WTC11 (cell line): Measurements from ENCODE around the gene RASL10A. TPM values are rescaled to one million over a fixed set of nuclear protein-coding genes. Genes with fewer than 3 reads are reported as not detected.

ENCODE experiments used
- ATAC-seq: fragments of 200-7000 bp; cut with Tn5 transposase; 2 replicates; pipeline ENCODE4 v1.10.0; 2021; ENCODE audit warnings: mild to moderate bottlenecking, moderate library complexity
- CTCF ChIA-PET: fragments of 300-600 bp; sonication (Branson Sonifier 250); formaldehyde crosslinking; loops from one replicate; lab custom pipeline; 2021; ENCODE audit warnings: antibody characterized with exemption; lab: Charles Lee
- POLR2A ChIA-PET: fragments of 350-600 bp; sonication (Branson Sonifier 250); formaldehyde crosslinking; loops from one replicate; lab custom pipeline; 2021; ENCODE audit warnings: antibody characterized with exemption; lab: Charles Lee
- DNase-seq: peaks from one replicate; pipeline ENCODE4 v3.0.0; 2021; ENCODE audit warnings: low spot score
- H3K27ac Mint-ChIP-seq: 2 replicates; pipeline ENCODE4 v1.8.0; 2021; ENCODE audit warnings: mixed read lengths
- H3K27me3 Mint-ChIP-seq: 2 replicates; pipeline ENCODE4 v1.8.0; 2021; ENCODE audit warnings: low read depth, mild to moderate bottlenecking, moderate library complexity, mixed read lengths
- H3K36me3 Mint-ChIP-seq: 2 replicates; pipeline ENCODE4 v1.8.0; 2021; ENCODE audit warnings: mixed read lengths
- H3K4me1 Mint-ChIP-seq: 2 replicates; pipeline ENCODE4 v1.8.0; 2022; ENCODE audit warnings: mixed read lengths
- H3K4me3 Mint-ChIP-seq: 2 replicates; pipeline ENCODE4 v1.8.0; 2021; ENCODE audit warnings: mild to moderate bottlenecking, moderate library complexity, mixed read lengths
- H3K9me3 Mint-ChIP-seq: 2 replicates; pipeline ENCODE4 v1.8.0; 2021; ENCODE audit warnings: mixed read lengths
- EMX1 ChIP-seq: fragments of 250-450 bp; sonication (Bioruptor Pico); IDR thresholded peaks from 2 replicates; pipeline ENCODE4 v1.8.0; 2021; ENCODE audit warnings: mild to moderate bottlenecking
- ESRRA ChIP-seq: sonication (generic); formaldehyde crosslinking; IDR thresholded peaks from 2 replicates; pipeline ENCODE4 v1.8.1; 2022; ENCODE audit warnings: mild to moderate bottlenecking, missing genetic modification reagents, borderline replicate concordance
- ETV6 ChIP-seq: sonication (generic); formaldehyde crosslinking; IDR thresholded peaks from 2 replicates; pipeline ENCODE4 v1.8.1; 2022; ENCODE audit warnings: mild to moderate bottlenecking, missing genetic modification reagents
- FOXP1 ChIP-seq: sonication (generic); formaldehyde crosslinking; IDR thresholded peaks from 2 replicates; pipeline ENCODE4 v1.8.0; 2022; ENCODE audit warnings: missing genetic modification reagents, mild to moderate bottlenecking, moderate library complexity, borderline replicate concordance
- GRHL2 ChIP-seq: fragments of 250-450 bp; sonication (Bioruptor Pico); IDR thresholded peaks from 2 replicates; pipeline ENCODE4 v1.8.0; 2022; ENCODE audit warnings: mild to moderate bottlenecking, moderate library complexity; ENCODE audit not compliant: insufficient replicate concordance, severe bottlenecking
- JAZF1 ChIP-seq: fragments of 250-450 bp; sonication (Bioruptor Pico); IDR thresholded peaks from 2 replicates; pipeline ENCODE4 v1.9.0; 2021; ENCODE audit warnings: moderate library complexity, mild to moderate bottlenecking, inconsistent platforms
- KAT7 ChIP-seq: sonication (generic); formaldehyde crosslinking; IDR thresholded peaks from 2 replicates; pipeline ENCODE4 v1.8.1; 2023; ENCODE audit warnings: missing genetic modification reagents, mild to moderate bottlenecking, borderline replicate concordance
- NR1H2 ChIP-seq: sonication (generic); formaldehyde crosslinking; IDR thresholded peaks from 2 replicates; pipeline ENCODE4 v1.9.0; 2021; ENCODE audit warnings: mild to moderate bottlenecking, moderate library complexity, missing genetic modification reagents
- SMAD4 ChIP-seq: sonication (generic); formaldehyde crosslinking; IDR thresholded peaks from 2 replicates; pipeline ENCODE4 v1.8.0; 2022; ENCODE audit warnings: mild to moderate bottlenecking, missing genetic modification reagents
- SOX15 ChIP-seq: fragments of 250-450 bp; sonication (Bioruptor Pico); IDR thresholded peaks from 2 replicates; pipeline ENCODE4 v1.9.0; 2021; ENCODE audit warnings: mild to moderate bottlenecking
- TCF7 ChIP-seq: sonication (generic); formaldehyde crosslinking; IDR thresholded peaks from 2 replicates; pipeline ENCODE4 v1.8.0; 2022; ENCODE audit warnings: mild to moderate bottlenecking, low read depth, missing genetic modification reagents, moderate library complexity
- TEAD1 ChIP-seq: sonication (generic); formaldehyde crosslinking; IDR thresholded peaks from 2 replicates; pipeline ENCODE4 v1.8.0; 2022; ENCODE audit warnings: mild to moderate bottlenecking, missing genetic modification reagents
- TP53 ChIP-seq: sonication (generic); formaldehyde crosslinking; IDR thresholded peaks from 2 replicates; pipeline ENCODE4 v1.8.1; 2023; ENCODE audit warnings: mild to moderate bottlenecking, missing genetic modification reagents
- ZBTB21 ChIP-seq: sonication (generic); formaldehyde crosslinking; IDR thresholded peaks from 2 replicates; pipeline ENCODE4 v1.8.1; 2023; ENCODE audit warnings: mild to moderate bottlenecking, missing genetic modification reagents, borderline replicate concordance
- ZNF121 ChIP-seq: sonication (generic); formaldehyde crosslinking; IDR thresholded peaks from 2 replicates; pipeline ENCODE4 v1.8.0; 2023; ENCODE audit warnings: missing genetic modification reagents
- ZNF232 ChIP-seq: sonication (generic); formaldehyde crosslinking; IDR thresholded peaks from 2 replicates; pipeline ENCODE4 v1.8.0; 2022; ENCODE audit warnings: mild to moderate bottlenecking, missing genetic modification reagents
- ZNF263 ChIP-seq: sonication (generic); formaldehyde crosslinking; IDR thresholded peaks from 2 replicates; pipeline ENCODE4 v1.8.1; 2022; ENCODE audit warnings: low read depth, mild to moderate bottlenecking, moderate library complexity, missing genetic modification reagents
- ZNF423 ChIP-seq: fragments of 250-450 bp; sonication (Bioruptor Pico); IDR thresholded peaks from 2 replicates; pipeline ENCODE4 v2.1.2; 2022; ENCODE audit warnings: mild to moderate bottlenecking, moderate library complexity
- total RNA-seq: library from RNA; stranded (reverse); gene quantifications from 3 replicates; pipeline ENCODE4 v1.2.3, GENCODE V29; 2021
- TF ChIP-seq, protein P1 (sequence below): sonication (generic); formaldehyde crosslinking; IDR thresholded peaks from 2 replicates; pipeline ENCODE4 v1.8.1; 2022; ENCODE audit warnings: low read depth, mild to moderate bottlenecking, moderate library complexity, missing genetic modification reagents, borderline replicate concordance
- TF ChIP-seq, protein P2 (sequence below): sonication (generic); formaldehyde crosslinking; IDR thresholded peaks from 2 replicates; pipeline ENCODE4 v1.8.1; 2023; ENCODE audit warnings: mild to moderate bottlenecking, moderate library complexity, missing genetic modification reagents
- TF ChIP-seq, protein P3 (sequence below): fragments of 250-450 bp; sonication (Bioruptor Pico); IDR thresholded peaks from 2 replicates; pipeline ENCODE4 v1.9.0; 2021; ENCODE audit warnings: mild to moderate bottlenecking
- TF ChIP-seq, protein P4 (sequence below): fragments of 250-450 bp; sonication (Bioruptor Pico); IDR thresholded peaks from 2 replicates; pipeline ENCODE4 v2.1.2; 2022; ENCODE audit warnings: mild to moderate bottlenecking, moderate library complexity
- TF ChIP-seq, protein P5 (sequence below): fragments of 250-450 bp; sonication (Bioruptor Pico); IDR thresholded peaks from 2 replicates; pipeline ENCODE4 v1.9.0; 2021; ENCODE audit warnings: mild to moderate bottlenecking, borderline replicate concordance
- TF ChIP-seq, protein P6 (sequence below): sonication (generic); formaldehyde crosslinking; IDR thresholded peaks from 2 replicates; pipeline ENCODE4 v1.8.0; 2023; ENCODE audit warnings: missing genetic modification reagents, mild to moderate bottlenecking, borderline replicate concordance

RASL10A gene
- total RNA-seq, 1 experiment from 2014 or later = 1.6 TPM

DNA sequence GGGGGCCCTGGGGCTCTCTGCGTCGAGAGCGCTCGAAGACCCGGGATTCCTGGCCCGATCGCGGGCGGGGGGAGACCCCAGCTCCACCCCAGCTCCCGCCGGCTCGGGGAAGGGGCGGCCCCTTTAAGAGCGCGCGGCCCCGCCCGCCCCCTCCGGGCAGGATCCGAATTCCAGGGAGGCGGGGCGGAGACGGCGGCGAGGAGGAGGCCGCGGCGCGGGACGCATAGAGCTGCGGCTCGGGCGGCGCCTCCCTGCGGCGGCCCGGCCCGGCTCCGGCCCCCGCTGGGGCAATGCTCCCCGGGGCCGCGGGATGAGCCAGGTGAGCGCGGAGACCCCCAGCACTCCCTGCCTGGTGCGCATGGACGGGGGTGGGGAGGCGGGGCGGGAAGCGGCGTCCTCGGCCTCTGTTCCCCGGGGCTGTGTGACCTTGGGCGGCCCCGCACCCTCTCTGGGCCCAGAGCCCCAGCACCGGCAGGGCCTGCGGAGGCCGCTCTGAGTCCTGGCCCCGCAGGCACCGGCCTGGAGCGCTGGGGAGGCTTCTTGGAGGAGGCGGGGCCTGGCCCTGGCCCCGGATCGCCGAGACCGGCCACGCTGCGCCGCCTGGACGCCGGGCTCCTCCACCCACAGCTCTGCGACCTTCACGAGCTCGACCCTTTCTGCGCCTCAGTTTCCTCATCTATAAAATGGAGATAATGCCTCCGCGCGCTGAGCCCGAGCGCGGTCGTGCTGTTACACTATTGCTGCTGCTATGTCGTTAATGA lies 8.5 kb downstream of the RASL10A start:
- no peaks in the 10 kb centered on the region for H3K36me3 Mint-ChIP-seq
- peak overlapping the region; percentile 84 for H3K4me3 Mint-ChIP-seq
- H3K4me1 Mint-ChIP-seq = peaks cover 21% of the 10 kb centered on the region
- no peaks in the 10 kb centered on the region for H3K9me3 Mint-ChIP-seq
- ATAC-seq (peak; percentile 57), DNase-seq (peak; percentile 86)
- ChIA-PET POLR2A (interaction anchor here (1.9 to 2.0 kb wide), 2 partner anchors 10 to 39 kb away, joined by 5 to 6 read pairs; partner anchors contain the start of gene EWSR1), CTCF (interaction anchor here (0.8 to 2.0 kb wide), 10 partner anchors 8 to 101 kb away, joined by 3 to 5 read pairs (median 4); partner anchors contain the start of genes EMID1 and RASL10A)
- H3K27ac Mint-ChIP-seq = no peak overlapping the region
- H3K27me3 Mint-ChIP-seq = peaks cover 4% of the 10 kb centered on the region; the same call in 1 of the 2 replicates
- no peak for TF ChIP-seq KAT7
- TF ChIP-seq ETV6 (CRISPR knock-in tag) = no peak
- TF ChIP-seq SMAD4 (CRISPR knock-in tag) = no peak
- TF ChIP-seq TCF7 = no peak
- TF ChIP-seq, protein P1, sequence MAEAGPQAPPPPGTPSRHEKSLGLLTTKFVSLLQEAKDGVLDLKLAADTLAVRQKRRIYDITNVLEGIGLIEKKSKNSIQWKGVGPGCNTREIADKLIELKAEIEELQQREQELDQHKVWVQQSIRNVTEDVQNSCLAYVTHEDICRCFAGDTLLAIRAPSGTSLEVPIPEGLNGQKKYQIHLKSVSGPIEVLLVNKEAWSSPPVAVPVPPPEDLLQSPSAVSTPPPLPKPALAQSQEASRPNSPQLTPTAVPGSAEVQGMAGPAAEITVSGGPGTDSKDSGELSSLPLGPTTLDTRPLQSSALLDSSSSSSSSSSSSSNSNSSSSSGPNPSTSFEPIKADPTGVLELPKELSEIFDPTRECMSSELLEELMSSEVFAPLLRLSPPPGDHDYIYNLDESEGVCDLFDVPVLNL (CRISPR knock-in tag) = no peak
- no peak for TF ChIP-seq ZBTB21 (CRISPR knock-in tag)
- TF ChIP-seq, protein P2, sequence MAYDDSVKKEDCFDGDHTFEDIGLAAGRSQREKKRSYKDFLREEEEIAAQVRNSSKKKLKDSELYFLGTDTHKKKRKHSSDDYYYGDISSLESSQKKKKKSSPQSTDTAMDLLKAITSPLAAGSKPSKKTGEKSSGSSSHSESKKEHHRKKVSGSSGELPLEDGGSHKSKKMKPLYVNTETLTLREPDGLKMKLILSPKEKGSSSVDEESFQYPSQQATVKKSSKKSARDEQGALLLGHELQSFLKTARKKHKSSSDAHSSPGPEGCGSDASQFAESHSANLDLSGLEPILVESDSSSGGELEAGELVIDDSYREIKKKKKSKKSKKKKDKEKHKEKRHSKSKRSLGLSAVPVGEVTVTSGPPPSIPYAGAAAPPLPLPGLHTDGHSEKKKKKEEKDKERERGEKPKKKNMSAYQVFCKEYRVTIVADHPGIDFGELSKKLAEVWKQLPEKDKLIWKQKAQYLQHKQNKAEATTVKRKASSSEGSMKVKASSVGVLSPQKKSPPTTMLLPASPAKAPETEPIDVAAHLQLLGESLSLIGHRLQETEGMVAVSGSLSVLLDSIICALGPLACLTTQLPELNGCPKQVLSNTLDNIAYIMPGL (CRISPR knock-in tag) = no peak; the same call in 1 of the 2 replicates
- no peak for TF ChIP-seq SOX15 (CRISPR knock-in tag)
- peak; percentile 56; the same call in 1 of the 2 replicates for TF ChIP-seq TEAD1 (CRISPR knock-in tag)
- no peak for TF ChIP-seq TP53
- TF ChIP-seq, protein P3, sequence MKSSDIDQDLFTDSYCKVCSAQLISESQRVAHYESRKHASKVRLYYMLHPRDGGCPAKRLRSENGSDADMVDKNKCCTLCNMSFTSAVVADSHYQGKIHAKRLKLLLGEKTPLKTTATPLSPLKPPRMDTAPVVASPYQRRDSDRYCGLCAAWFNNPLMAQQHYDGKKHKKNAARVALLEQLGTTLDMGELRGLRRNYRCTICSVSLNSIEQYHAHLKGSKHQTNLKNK (CRISPR knock-in tag) = no peak
- TF ChIP-seq GRHL2 (CRISPR knock-in tag) = no peak
- no peak for TF ChIP-seq JAZF1 (CRISPR knock-in tag)
- TF ChIP-seq, protein P4, sequence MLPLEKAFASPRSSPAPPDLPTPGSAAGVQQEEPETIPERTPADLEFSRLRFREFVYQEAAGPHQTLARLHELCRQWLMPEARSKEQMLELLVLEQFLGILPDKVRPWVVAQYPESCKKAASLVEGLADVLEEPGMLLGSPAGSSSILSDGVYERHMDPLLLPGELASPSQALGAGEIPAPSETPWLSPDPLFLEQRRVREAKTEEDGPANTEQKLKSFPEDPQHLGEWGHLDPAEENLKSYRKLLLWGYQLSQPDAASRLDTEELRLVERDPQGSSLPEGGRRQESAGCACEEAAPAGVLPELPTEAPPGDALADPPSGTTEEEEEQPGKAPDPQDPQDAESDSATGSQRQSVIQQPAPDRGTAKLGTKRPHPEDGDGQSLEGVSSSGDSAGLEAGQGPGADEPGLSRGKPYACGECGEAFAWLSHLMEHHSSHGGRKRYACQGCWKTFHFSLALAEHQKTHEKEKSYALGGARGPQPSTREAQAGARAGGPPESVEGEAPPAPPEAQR (CRISPR knock-in tag) = no peak
- no peak for TF ChIP-seq ZNF121 (CRISPR knock-in tag)
- no peak for TF ChIP-seq EMX1
- TF ChIP-seq ESRRA (CRISPR knock-in tag) = peak; percentile 82; the same call in 1 of the 2 replicates
- TF ChIP-seq ZNF423 (CRISPR knock-in tag) = peak; percentile 63; the same call in 1 of the 2 replicates
- TF ChIP-seq, protein P5, sequence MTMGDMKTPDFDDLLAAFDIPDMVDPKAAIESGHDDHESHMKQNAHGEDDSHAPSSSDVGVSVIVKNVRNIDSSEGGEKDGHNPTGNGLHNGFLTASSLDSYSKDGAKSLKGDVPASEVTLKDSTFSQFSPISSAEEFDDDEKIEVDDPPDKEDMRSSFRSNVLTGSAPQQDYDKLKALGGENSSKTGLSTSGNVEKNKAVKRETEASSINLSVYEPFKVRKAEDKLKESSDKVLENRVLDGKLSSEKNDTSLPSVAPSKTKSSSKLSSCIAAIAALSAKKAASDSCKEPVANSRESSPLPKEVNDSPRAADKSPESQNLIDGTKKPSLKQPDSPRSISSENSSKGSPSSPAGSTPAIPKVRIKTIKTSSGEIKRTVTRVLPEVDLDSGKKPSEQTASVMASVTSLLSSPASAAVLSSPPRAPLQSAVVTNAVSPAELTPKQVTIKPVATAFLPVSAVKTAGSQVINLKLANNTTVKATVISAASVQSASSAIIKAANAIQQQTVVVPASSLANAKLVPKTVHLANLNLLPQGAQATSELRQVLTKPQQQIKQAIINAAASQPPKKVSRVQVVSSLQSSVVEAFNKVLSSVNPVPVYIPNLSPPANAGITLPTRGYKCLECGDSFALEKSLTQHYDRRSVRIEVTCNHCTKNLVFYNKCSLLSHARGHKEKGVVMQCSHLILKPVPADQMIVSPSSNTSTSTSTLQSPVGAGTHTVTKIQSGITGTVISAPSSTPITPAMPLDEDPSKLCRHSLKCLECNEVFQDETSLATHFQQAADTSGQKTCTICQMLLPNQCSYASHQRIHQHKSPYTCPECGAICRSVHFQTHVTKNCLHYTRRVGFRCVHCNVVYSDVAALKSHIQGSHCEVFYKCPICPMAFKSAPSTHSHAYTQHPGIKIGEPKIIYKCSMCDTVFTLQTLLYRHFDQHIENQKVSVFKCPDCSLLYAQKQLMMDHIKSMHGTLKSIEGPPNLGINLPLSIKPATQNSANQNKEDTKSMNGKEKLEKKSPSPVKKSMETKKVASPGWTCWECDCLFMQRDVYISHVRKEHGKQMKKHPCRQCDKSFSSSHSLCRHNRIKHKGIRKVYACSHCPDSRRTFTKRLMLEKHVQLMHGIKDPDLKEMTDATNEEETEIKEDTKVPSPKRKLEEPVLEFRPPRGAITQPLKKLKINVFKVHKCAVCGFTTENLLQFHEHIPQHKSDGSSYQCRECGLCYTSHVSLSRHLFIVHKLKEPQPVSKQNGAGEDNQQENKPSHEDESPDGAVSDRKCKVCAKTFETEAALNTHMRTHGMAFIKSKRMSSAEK (CRISPR knock-in tag) = no peak
- TF ChIP-seq NR1H2 (CRISPR knock-in tag) = no peak
- TF ChIP-seq, protein P6, sequence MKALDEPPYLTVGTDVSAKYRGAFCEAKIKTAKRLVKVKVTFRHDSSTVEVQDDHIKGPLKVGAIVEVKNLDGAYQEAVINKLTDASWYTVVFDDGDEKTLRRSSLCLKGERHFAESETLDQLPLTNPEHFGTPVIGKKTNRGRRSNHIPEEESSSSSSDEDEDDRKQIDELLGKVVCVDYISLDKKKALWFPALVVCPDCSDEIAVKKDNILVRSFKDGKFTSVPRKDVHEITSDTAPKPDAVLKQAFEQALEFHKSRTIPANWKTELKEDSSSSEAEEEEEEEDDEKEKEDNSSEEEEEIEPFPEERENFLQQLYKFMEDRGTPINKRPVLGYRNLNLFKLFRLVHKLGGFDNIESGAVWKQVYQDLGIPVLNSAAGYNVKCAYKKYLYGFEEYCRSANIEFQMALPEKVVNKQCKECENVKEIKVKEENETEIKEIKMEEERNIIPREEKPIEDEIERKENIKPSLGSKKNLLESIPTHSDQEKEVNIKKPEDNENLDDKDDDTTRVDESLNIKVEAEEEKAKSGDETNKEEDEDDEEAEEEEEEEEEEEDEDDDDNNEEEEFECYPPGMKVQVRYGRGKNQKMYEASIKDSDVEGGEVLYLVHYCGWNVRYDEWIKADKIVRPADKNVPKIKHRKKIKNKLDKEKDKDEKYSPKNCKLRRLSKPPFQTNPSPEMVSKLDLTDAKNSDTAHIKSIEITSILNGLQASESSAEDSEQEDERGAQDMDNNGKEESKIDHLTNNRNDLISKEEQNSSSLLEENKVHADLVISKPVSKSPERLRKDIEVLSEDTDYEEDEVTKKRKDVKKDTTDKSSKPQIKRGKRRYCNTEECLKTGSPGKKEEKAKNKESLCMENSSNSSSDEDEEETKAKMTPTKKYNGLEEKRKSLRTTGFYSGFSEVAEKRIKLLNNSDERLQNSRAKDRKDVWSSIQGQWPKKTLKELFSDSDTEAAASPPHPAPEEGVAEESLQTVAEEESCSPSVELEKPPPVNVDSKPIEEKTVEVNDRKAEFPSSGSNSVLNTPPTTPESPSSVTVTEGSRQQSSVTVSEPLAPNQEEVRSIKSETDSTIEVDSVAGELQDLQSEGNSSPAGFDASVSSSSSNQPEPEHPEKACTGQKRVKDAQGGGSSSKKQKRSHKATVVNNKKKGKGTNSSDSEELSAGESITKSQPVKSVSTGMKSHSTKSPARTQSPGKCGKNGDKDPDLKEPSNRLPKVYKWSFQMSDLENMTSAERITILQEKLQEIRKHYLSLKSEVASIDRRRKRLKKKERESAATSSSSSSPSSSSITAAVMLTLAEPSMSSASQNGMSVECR (CRISPR knock-in tag) = peak; percentile 16; the same call in 1 of the 2 replicates
- no peak for TF ChIP-seq ZNF263 (CRISPR knock-in tag)
- no peak for TF ChIP-seq FOXP1 (CRISPR knock-in tag)
- TF ChIP-seq ZNF232 (CRISPR knock-in tag) = no peak
